ENCODE measurements around the gene SUGP2.
"Not testable (repeated sequence)": the region's sequence is repeated elsewhere in the genome, so short reads cannot be mapped to it uniquely, and the experiment has no call there.

SUGP2 gene

GRCh38 chr19:19031891-19032290 lies 1.4 kb downstream of the SUGP2 start:
- DNase-seq (ENCODE audit: low read depth): no peak

GRCh38 chr19:19028526-19028925 lies 4.8 kb downstream of the SUGP2 start:
- no peak for DNase-seq (ENCODE audit: low read depth)

- DNase-seq (ENCODE audit: low read depth): no peak
Observed at GRCh38 chr19:19027228-19027627, 6.1 kb downstream of the SUGP2 start.

- DNase-seq (ENCODE audit: low read depth): no peak
Observed at GRCh38 chr19:19026299-19026971, 6.9 kb downstream of the SUGP2 start.

GRCh38 chr19:19025861-19026260 lies 7.5 kb downstream of the SUGP2 start:
- no peak for DNase-seq (ENCODE audit: low read depth)

GRCh38 chr19:19023376-19023775 lies 9.9 kb downstream of the SUGP2 start:
- DNase-seq (ENCODE audit: low read depth): not testable (repeated sequence)

GRCh38 chr19:19022380-19022961 lies 10.8 kb downstream of the SUGP2 start:
- no peak for DNase-seq (ENCODE audit: low read depth)

- DNase-seq (ENCODE audit: low read depth): peak; percentile 59
Observed at GRCh38 chr19:19021115-19021514, 12.2 kb downstream of the SUGP2 start.

- no peak for DNase-seq (ENCODE audit: low read depth)
Observed at GRCh38 chr19:19010551-19010950, 22.8 kb downstream of the SUGP2 start.

GRCh38 chr19:19009951-19010350 lies 23.4 kb downstream of the SUGP2 start:
- DNase-seq (ENCODE audit: low read depth): no peak

- peak; percentile 17 for DNase-seq (ENCODE audit: low read depth)
Observed at GRCh38 chr19:19006213-19006612, 27.1 kb downstream of the SUGP2 start.

- DNase-seq (ENCODE audit: low read depth): no peak
Observed at GRCh38 chr19:19004144-19004543, 29.2 kb downstream of the SUGP2 start.

GRCh38 chr19:18999896-19000620 lies 33.3 kb downstream of the SUGP2 start:
- peak; percentile 33 for DNase-seq (ENCODE audit: low read depth)

GRCh38 chr19:18999016-18999758 lies 34.1 kb downstream of the SUGP2 start:
- DNase-seq (ENCODE audit: low read depth): peak; percentile 14

- no peak for DNase-seq (ENCODE audit: low read depth)
Observed at GRCh38 chr19:18998276-18998675, 35.0 kb downstream of the SUGP2 start.

- no peak for DNase-seq (ENCODE audit: low read depth)
Observed at GRCh38 chr19:18996796-18997394, 36.4 kb downstream of the SUGP2 start.

GRCh38 chr19:18996351-18996750 lies 37.0 kb downstream of the SUGP2 start:
- no peak for DNase-seq (ENCODE audit: low read depth)

- peak; percentile 83 for DNase-seq (ENCODE audit: low read depth)
Observed at GRCh38 chr19:18995804-18996241, 37.5 kb downstream of the SUGP2 start.

GRCh38 chr19:18993115-18993514 lies 40.2 kb downstream of the SUGP2 start:
- no peak for DNase-seq (ENCODE audit: low read depth)

GRCh38 chr19:18992696-18993095 lies 40.6 kb downstream of the SUGP2 start:
- no peak for DNase-seq (ENCODE audit: low read depth)

GRCh38 chr19:18991468-18991867 lies 41.8 kb downstream of the SUGP2 start:
- DNase-seq (ENCODE audit: low read depth): no peak

GRCh38 chr19:18991006-18991405 lies 42.3 kb downstream of the SUGP2 start:
- DNase-seq (ENCODE audit: low read depth): no peak

All from amniotic epithelial cell (primary cell).